Measurements from ENCODE around the gene UXT. TPM values are rescaled to one million over a fixed set of nuclear protein-coding genes. Genes with fewer than 3 reads are reported as not detected.

Gene UXT
- total and polyA plus RNA-seq, 9 of the 15 experiments (the other 6 are each of a cell fraction or from before 2014, with no cell fraction given): 141 to 300 (median 204) TPM

DNA sequence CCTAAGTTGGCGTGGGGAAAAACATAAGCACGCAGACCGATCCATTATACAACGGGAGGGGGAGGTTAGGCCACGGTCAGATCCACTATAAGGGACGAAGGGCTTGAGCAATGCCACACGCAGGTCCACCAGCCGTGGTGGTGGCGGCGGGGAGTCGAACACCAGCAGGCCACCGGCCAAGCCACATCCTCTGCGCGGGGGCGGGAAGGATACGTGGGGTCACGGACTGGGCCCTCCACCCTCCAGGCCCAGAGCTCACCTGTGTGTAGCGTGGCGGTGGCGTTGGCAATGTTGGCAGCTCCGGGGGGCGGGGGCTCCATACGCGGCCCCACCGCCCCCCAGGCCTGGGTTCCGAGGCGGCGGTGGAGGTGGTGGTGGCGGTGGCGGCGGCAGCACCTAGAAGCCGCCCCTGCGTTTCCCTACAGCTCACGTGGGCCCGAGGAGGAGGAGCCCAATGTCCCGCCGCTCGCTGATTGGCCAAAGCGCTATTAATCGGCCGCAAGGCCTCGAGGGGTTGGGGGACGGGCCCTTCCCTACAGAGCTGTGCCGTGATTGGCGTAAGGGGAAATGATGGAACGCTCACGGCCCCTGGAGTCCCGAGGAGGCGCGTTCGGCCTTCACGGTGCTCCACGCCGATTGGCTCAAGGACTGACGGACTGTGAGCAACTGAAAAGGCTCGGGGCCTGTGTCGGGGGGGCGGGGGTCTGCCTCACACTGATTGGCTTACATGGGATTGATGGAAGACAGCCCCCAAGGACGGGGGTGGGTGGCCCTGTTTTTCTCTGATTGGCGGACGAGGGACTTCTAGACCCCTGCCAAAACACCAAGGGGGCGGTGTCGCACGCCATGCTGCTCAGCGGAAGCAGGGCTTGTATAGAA is 8.6 kb downstream of the UXT start, which contains the start of gene ELK1 (continued):
- TF ChIP-seq DLX4 (CRISPR knock-in tag; IDR thresholded peaks at IDR 0.05) (no peak), ZNF133 (CRISPR knock-in tag; IDR thresholded peaks at IDR 0.05) (no peak), HMGN3 (IDR thresholded peaks at IDR 0.05; ENCODE audit: borderline replicate concordance, extremely low read depth, insufficient read length, low read depth, low read length) (peak; percentile 61), POLR2AphosphoS2 (IDR thresholded peaks at IDR 0.05; ENCODE audit: low read length) (peak; percentile 70; the same call in 1 of the 2 replicates), RFX5 (IDR thresholded peaks at IDR 0.05; ENCODE audit: low read depth, low read length) (no peak), RCOR1 (IDR thresholded peaks at IDR 0.05; ENCODE audit: borderline replicate concordance in 1 of 2, low read depth in 2 of 2, low read length in 2 of 2) (peak; percentile 48 to 66; a peak in 3 of 4 replicates), MAFG (tag; conservative IDR thresholded peaks at IDR 0.05) (no peak), KLF13 (tag; IDR thresholded peaks at IDR 0.05; ENCODE audit: borderline replicate concordance, low read depth) (peak; percentile 92), ZNF830 (CRISPR knock-in tag; IDR thresholded peaks at IDR 0.05) (no peak), SP2 (IDR thresholded peaks at IDR 0.05; ENCODE audit: extremely low read depth, low read depth, low read length, poor library complexity, severe bottlenecking) (peak; percentile 40)
- TF ChIP-seq, protein P1, sequence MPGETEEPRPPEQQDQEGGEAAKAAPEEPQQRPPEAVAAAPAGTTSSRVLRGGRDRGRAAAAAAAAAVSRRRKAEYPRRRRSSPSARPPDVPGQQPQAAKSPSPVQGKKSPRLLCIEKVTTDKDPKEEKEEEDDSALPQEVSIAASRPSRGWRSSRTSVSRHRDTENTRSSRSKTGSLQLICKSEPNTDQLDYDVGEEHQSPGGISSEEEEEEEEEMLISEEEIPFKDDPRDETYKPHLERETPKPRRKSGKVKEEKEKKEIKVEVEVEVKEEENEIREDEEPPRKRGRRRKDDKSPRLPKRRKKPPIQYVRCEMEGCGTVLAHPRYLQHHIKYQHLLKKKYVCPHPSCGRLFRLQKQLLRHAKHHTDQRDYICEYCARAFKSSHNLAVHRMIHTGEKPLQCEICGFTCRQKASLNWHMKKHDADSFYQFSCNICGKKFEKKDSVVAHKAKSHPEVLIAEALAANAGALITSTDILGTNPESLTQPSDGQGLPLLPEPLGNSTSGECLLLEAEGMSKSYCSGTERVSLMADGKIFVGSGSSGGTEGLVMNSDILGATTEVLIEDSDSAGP (CRISPR knock-in tag; IDR thresholded peaks at IDR 0.05): no peak
- TF ChIP-seq, protein P2, sequence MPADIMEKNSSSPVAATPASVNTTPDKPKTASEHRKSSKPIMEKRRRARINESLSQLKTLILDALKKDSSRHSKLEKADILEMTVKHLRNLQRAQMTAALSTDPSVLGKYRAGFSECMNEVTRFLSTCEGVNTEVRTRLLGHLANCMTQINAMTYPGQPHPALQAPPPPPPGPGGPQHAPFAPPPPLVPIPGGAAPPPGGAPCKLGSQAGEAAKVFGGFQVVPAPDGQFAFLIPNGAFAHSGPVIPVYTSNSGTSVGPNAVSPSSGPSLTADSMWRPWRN (IDR thresholded peaks at IDR 0.05; ENCODE audit: low read depth): no peak
